ENCODE results near the gene ITGAL.
A peak's percentile ranks its signal among the peaks of the same experiment; 100 is the strongest.

The ITGAL gene

GRCh38 chr16:30567160-30567990 lies 94.8 kb downstream of the ITGAL start:
- no peak for DNase-seq (ENCODE audit: low read depth, low spot score)

GRCh38 chr16:30567991-30568638 lies 95.6 kb downstream of the ITGAL start:
- peak; percentile 41 for DNase-seq (ENCODE audit: low read depth, low spot score)

GRCh38 chr16:30569281-30569680 lies 96.7 kb downstream of the ITGAL start:
- no peak for DNase-seq (ENCODE audit: low read depth, low spot score)

GRCh38 chr16:30569746-30570635 lies 97.4 kb downstream of the ITGAL start:
- no peak for DNase-seq (ENCODE audit: low read depth, low spot score)

GRCh38 chr16:30570636-30571444 lies 98.3 kb downstream of the ITGAL start:
- no peak for DNase-seq (ENCODE audit: low read depth, low spot score)

- DNase-seq (ENCODE audit: low read depth, low spot score), result peak; percentile 92
Measured at GRCh38 chr16:30571445-30572322, 99.1 kb downstream of the ITGAL start, which contains the start of gene ZNF688. Gene ZNF688, minus strand, starts transcription at chr16:30571714. Its CDS starts 85 bp downstream, at chr16:30571629.

Data from brain pericyte (primary cell).